SIG-M5 treated with dmso at 0.1 percent for 504 hours (cell line): ENCODE measurements around the gene CAPG.
"Not testable (repeated sequence)": the region's sequence is repeated elsewhere in the genome, so short reads cannot be mapped to it uniquely, and the experiment has no call there.

Experiments used
- DNase-seq: peaks from one replicate; lab custom pipeline; 2025; ENCODE audit not compliant: unreplicated experiment; lab: John Stamatoyannopoulos, UW

CAPG gene

DNA sequence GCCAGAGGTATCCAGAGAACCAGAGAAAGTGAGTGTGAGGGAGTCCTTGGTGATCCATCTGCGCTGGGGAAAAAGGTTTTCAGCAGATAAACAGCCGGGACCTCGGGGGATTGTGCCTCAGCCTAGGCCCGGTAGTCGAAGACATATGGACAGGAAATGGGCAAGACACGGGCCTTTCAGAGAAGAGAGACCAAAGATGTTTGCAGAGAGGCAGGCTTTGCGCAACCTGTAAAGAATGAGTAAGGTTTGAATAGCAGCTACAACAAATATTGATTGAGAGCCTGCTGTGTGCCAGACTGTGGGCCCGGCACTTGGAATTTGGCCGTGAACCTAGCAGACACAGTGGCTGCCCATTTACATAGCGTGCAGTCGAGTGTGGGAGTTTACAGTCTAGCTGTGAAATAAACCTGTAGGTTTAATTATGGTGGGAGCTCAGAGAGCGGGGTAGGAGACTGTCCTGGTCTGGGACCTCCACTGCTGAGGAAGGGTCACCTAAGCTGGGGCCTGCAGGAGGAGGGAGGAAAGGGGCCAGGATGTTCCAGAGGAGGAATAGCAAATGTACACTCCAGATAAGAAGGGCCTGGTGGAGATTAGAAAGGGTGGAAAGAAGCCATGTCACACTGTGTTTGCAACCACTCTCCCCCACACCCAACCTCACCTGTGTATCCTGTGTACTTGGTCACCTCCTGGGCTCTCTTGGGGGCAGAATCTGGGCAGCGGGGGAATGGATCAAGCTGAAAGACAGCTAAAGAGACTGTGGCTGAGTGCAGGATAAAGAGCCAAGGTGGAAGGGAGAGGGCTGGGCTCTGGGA lies 11.3 kb upstream of the CAPG start:
- peak; percentile 43 for DNase-seq

DNA sequence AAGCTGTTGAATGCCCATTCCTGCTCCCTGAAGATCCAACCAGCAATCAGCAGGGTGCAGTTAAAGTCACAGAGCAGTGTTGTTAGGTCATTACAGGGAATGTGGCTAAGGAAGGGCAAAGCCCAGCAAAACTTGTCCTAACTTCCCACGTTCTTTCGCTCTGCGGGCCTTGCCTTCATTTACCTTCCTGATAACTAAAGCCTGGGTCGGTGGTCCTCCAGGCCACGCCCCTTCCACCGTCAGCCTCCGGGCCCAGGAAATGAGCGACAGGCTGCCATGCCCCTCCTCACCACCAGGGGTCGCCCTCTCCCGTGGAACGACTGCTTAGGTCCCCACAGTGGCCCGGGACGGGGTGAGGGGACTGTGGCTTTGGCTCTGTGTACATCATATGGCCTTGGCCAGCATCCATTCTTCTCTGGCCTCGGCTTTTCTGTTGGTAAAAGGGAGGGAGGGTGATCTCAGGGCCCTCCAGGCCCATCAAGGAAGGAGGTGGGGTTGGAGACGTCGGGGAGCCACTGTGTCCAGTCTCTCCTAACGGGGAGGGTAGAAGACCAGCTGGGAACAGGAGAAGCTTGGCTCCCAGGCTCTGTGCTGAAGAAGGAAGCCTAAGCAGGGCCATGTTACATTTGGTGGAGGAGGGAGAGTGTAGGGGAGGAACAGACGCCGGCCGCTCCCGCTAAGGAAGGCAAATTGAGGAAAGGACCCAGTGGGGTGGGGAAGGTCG lies 10.5 kb upstream of the CAPG start:
- peak; percentile 79 for DNase-seq

DNA sequence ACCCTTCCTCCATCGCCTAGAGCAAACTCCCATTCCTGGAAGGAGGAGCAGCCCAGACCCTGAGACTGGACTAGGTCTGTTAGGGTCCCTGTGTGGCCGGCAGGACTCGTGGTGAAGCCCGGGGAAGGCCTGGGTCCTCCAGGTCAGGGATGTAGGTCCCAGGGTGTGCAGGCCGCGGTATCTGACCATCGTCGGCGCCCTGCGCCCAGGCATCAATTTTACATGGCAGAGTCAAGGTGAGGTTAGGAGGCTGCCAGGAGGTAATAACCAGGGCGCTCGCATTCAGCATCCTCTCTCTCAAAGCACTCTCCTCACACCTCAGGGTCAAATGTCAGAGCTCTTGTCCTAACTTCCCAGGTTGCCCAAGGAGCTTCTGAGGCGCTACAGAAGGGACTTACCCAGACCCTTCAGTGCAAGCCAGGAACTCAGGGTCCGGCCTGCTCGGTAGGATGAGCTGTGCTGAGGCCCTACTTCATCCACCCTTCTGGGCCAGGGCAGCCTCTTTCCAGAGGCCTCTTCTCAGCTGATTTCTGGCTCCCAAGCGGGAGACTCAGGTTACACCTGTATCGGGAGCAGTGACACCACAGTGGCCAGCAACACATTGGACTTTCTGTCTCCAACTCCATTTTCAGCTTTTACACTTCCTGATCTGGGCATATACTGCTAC lies 9.0 kb upstream of the CAPG start:
- no peak for DNase-seq

DNA sequence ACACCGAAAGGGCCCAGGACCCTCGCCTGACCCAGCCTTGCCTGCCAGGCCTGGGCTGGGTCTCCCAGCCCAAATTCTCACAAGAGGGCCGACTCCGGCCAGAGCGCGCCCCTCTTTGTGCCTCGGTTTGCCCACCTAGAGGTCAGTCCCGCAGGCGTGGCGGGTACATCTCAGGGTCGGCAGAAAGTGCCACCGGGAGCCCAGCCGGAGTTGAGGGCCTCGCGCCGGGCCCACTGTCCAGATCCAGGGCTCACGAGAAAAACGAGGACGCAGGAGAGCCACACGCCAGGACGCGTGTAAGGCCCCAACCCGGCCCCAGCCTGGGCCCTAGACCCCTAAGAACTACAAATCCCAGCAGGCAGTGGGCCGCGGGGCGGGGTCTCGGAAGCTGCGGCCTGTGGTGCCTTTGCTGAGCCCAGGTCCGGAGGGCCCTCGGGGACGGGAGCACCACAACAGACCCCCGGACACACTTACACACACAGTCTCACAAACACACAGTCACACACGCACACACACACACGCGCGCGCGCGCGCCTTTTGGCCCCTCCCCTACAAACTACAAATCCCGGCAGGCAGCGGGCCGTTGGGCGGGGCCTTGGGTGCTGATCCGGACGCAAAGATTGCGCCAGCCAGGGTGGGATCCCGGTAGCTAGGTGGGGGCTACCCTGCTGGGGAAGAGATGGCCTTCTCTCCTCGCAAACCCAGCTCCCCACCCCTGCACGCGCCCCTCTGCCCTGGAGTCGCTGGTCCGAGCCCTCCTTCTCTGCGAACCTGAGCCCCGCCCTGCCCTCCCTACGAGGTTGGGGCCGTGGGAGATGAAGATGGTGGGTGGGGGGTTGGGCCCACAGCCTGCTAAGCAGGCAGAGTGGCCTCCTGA lies 8.2 kb upstream of the CAPG start, which contains the start of gene SH2D6:
Gene SH2D6 (plus strand): TSS at position 583 of the 877 bp plus-strand sequence. CDS start 10,752 bp downstream, outside the sequence.
- peak; percentile 92 for DNase-seq

DNA sequence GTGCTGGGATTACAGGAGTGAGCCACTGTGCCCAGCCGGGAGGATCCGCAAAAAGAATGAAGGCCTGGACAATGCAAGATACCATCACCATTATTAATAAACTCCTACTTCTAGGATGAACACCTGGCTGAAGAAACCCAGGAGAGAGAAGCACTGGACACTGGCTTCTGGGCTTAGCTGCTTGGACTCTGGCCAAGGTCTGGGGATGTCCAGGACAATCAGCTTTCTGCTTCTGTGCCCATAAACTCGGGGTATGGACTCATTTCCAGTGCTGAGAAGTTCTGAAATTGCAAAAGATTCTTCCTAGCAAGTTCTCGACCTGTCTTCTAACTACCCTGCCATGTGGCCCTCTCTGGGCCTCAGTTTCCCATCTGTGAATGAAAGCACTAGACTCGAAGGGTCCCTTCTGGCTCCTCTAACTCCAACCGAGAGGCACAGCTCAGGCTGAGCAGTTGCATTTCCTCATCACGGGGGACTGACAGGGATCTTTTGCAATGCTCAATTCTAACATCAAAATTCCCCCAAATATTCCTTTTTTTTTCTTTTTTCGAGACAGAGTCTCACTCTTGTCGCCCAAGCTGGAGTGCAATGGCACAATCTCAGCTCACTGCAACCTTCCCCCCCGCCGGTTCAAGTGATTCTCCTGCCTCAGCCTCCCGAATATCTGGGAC lies 5.9 kb upstream of the CAPG start:
- no peak for DNase-seq

DNA sequence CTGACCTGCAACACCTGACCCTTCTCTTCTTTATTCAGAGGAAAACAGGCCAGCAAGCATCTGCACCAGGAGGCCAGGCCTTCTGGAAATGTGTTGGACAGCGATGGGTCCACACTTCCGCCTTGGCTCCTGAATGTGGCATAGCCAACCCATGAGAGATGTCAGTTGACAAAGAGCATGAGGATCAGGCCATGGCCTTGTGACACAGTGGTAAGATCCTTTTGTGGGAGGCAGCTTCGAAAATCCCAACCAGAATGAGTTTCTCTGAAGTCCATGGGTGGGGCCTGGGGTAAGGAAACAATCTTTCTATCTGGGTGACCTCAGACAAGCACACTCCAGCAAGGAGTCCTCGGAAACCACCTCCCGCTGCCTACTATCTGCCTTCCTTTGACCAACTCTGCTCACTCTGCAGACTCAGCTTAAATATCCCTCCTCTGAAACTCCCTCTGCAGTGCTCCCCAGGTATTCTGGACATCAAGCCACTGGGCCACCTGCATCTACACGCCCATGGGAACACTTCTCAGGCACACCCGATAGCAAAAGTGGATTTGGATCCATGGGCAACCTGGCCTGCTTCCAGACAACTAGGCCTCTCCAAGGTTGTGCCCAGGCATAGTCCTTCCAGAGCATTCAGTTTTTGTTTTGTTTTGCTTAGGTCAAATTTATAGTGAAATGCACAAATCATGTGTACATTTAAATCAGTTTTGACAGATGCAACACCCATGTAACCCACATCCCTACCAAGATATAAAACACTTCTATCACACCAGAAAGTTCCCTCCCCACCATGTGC lies 4.8 kb upstream of the CAPG start:
- no peak for DNase-seq

DNA sequence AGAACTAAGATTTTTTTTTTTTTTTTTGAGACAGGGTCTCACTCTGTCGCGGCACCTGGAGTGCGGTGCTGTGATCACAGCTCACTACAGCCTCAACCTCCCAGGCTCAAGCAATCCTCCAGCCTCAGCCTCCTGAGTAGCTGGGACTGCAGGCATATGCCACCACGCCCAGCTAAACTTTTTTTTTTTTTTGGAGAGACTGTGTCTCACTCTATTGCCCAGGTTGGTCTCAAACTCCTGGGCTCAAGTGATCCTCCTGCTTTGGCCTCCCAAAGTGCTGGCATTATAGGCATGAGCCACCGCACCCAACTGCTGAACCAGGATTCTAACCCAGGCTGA lies 4.2 kb upstream of the CAPG start:
- DNase-seq, result not testable (repeated sequence)

DNA sequence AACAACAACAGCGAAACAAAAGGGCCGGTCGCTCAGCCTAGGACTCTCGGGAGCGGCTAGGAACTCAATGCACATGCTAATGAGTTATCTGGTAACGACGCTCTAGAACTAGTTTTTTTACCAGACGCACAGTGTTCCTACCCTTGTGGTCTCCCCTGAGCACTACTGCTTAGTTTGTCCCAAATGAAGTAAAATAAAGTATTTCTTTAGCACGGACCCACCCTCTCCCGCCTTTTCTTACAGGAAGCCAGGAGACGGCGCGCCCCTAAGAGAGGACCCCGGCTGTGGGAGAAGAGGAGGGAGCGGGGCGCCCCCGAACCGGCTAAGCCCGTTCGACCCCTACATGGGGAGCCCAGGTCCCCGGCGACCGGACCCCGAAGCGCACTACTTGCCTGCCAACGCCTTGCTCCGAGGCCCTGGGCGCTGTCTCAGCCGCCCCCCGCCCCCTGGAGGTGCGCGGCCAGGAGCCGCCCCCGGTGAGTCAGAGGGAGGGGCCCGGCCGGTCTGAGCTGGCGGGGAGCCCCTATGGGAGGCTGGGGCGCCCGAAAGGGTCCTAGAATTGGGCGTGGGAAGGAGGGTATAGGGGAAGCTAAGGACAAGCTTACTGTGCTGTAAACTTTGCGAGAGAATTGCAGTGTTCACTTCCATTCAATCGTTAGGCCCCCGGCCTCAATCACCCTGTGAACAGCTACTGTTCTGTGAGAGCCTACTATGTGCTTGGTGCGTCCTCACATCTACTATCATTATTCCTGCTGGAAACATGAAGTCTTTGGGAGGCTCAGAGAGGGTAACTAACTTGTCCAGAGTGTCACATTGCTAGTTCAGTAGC lies 3.6 kb upstream of the CAPG start:
- DNase-seq, result no peak

DNA sequence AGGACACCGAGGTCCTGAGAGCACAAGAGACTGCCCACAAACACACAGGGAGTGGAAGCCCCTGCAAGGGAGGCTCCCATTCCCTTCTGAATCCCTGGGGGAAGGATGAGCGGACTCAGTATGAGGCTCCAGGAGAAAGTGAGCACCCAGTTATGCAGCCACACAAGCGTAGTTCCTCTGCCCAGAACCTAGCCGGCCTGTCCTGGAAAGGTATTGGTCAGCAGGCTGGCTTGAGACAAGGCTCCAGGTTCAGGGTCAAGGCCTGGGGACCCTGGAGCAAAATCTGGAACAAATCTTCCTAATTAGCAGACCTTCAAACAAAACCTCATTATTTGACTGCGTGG lies 1.2 kb upstream of the CAPG start:
- DNase-seq, result no peak

DNA sequence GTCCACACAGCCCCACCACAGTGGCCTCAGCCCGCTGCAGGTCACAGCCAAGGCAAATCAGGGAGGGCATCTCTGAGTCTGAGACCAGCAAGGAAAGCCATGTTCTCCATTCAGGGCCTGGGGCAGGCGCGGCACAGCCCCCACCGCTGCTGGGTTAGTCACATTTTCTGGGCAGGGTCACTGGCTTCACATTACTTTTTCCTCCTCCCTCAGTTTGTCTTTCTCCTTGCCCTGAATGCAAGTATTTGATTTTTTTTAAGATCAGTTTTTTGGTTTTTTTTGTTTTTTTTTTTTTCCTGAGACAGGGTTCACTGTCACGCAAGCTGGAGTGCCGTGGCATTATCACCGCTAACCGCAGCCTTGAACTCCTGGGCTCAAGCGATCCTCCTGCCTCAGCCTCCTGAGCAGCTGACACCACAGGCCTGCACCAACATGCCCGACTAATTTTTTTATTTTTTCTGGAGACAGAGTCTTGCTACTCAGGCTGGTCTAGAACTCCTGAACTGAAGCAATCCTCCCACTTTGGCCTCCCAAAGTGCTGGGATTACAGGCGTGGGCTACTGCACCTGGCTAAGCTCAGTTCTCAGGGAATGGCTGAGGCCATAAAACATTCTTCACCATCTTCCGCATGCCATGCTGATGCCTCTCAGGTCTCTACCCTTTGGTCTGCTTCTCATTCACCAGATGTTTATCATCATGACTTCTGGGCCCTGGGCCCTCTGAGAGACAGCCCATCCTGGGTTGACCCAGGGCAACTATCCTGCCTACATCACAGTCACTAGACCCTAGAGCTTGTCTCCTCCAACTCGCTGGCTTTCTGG lies 628 bp upstream of the CAPG start:
- peak; percentile 55 for DNase-seq

DNA sequence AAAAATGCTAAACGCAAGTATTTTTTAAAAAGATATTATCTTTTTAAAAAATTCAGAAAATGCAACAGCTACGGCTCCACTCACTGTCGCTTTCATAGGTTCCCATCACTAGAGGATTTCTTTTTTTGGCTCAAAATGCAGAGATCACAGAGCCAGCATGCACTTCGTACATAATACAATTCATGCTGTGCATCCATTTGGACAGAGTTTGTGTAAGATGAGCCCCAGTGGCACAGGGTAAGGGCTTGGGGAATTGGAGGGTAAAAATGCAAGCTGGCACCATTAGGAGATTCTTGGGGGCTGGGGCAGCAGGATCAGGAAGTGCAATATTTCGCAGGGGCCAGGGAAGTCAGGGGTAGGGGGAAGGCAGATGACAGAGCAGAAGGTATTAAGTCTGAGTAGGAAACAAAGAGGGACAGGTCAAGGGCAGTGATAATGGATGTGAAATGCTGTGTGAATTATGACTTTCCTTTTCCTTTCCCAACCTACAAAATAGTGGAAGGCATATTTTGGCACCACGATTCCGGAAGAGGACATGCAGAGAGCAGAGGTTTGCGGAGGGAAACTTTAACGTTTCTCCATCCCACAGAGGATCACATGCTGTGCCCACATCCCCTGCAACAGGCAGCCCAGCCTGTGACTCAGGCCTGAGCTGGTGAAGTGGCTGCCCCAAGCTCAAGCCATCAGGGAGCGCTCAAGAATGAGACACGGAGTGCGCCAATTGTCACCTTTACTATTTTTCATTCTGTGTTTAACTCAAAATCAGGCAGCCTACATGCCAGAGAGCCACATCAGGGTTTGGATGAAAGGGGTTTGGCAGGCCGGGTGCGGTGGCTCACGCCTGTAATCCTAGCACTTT lies 4.7 kb downstream of the CAPG start:
- peak; percentile 98 for DNase-seq

DNA sequence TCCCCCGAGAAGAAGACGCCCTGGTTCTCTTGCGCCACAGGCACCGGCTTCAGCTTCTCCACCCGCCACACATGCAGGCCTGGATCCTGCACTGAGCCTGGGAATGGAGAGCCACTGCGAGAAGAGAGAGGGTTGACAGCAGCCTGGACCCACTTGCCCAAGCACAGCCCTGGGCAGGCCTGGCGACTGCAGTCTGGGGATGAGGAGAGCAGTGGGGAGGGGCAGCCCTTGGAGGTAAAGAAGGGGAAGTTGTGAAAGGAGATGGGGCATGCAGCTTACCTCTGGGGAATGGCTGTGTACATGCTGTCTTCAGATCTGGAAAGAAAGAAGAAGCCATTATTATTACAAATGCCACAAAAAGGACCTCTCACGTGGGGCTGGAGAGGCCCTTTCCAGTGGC lies 8.3 kb downstream of the CAPG start:
- DNase-seq, result peak; percentile 82

DNA sequence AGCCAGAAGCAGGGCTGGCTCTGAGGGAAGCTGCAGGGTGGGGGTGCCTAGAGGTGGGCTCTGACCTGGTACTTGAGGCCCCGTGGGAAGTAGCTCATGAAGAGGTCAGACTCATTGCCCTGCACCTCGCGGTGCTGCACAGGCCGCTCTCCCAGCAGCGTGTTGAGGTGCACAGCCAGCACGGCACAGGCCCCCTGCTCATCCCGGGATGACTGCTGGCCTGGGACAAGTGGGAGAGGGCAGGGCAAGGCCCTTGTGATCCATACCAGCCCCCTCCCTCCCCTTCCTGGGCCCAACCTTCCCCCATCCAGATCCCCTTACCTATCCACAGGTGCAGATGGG lies 8.7 kb downstream of the CAPG start:
- no peak for DNase-seq

DNA sequence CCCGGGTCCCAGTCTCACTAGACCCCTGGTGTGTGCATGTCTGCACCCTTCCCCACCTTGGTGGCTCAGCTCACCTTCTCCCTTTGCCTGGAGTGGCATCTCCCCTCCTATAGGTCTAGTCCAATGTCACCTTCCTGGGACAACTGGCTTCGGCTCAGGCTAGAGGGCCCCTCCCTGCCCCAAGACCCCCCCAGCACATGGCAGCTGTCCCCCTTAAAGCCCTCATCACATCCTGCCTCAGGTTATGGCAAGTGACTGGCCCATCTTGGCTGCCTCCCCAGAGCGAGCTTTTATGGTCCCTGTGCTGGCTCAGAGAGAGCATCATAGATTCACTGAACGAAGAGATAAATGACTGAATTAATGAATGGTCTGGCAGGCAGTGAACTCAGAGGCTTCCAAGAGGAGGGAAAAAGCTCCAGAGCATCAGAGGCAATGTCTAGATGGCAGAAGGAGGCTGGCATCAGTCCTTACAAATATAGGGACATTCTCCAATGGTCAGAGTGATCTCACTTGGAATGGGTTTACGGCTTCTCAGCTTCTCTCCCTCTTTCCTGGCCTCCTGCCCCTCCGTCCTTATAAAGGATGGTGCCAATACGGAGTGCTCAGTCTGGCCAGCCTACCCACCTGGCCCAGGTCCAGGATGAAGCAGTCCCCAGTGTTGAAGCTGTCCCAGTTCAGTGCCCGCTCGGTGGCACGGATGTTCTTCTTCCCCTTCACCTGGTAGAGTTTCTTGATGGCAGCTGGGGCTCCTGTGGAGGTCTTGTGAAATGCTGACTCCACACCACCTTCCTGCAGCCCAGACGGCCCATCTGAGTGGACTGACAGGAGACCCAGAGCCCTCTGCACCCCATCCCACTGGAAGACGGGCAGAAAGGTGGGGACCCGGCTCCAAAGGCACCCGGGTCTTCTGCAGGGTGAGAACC lies 9.4 kb downstream of the CAPG start:
- no peak for DNase-seq

DNA sequence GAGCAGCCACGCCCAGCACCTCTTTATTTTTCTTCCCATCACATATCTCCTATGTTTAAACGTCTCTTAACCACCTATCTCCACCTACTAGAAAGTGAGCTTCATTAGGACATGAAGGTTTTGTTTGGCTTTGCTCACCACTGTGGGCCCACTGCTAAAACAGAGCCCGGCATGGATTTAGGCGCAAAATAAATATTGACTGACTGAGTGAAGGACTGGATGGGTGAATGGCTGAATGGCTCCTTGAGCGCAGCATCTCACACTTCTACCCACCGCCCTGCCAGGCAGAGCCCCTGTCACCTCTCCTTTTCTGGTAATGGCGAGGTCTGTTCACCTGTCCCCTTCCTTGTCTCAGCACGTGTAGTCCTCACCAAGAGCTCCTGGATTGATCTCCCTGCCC lies 10.1 kb downstream of the CAPG start:
- no peak for DNase-seq

DNA sequence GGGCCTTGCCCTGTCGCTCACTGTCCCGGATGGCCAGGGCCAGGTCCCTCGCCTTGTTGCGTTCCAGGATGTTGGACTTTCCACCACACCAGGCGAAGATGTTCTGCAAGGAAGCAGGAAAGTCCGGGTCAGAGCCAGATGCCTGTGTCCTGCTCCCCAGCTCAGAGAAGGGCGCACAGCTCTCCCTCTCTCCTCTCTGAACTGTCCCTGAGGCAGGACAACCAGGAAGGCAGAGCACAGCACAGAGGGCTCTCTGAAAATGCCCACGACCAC lies 11.0 kb downstream of the CAPG start:
- DNase-seq, result no peak
